ENCODE measurements around the gene PTGR1. TPM values are rescaled to one million over a fixed set of nuclear protein-coding genes. Genes with fewer than 3 reads are reported as not detected.

PTGR1 gene
- 82.3 and 124 TPM in 2 replicates for total RNA-seq

GRCh38 chr9:111599092-111599954, at the start of gene PTGR1:
PTGR1 (minus strand) TSS chr9:111599647; CDS start chr9:111597422, 2,225 bp downstream.
- H3K4me3 ChIP-seq (ENCODE audit: low read depth, low read length), result peak within 1 kb of the TSS; percentile 84
- DNase-seq (ENCODE audit: low read depth), result peak; percentile 43
- TF ChIP-seq CTCF (conservative IDR thresholded peaks at IDR 0.05; ENCODE audit: low read depth, low read length), result no peak

GRCh38 chr9:111649016-111649415, 49.6 kb upstream of the PTGR1 start:
- no peak for TF ChIP-seq CTCF (conservative IDR thresholded peaks at IDR 0.05; ENCODE audit: low read depth, low read length)
- no peak for DNase-seq (ENCODE audit: low read depth)
- H3K4me3 ChIP-seq (ENCODE audit: low read depth, low read length), result no peak overlapping the region

GRCh38 chr9:111648066-111648465, 48.6 kb upstream of the PTGR1 start:
- TF ChIP-seq CTCF (conservative IDR thresholded peaks at IDR 0.05; ENCODE audit: low read depth, low read length), result no peak
- no peak overlapping the region for H3K4me3 ChIP-seq (ENCODE audit: low read depth, low read length)
- DNase-seq (ENCODE audit: low read depth), result no peak

GRCh38 chr9:111646417-111646816, 47.0 kb upstream of the PTGR1 start:
- H3K4me3 ChIP-seq (ENCODE audit: low read depth, low read length), result no peak overlapping the region
- TF ChIP-seq CTCF (conservative IDR thresholded peaks at IDR 0.05; ENCODE audit: low read depth, low read length), result no peak
- no peak for DNase-seq (ENCODE audit: low read depth)

GRCh38 chr9:111645806-111646205, 46.4 kb upstream of the PTGR1 start:
- TF ChIP-seq CTCF (conservative IDR thresholded peaks at IDR 0.05; ENCODE audit: low read depth, low read length), result no peak
- no peak overlapping the region for H3K4me3 ChIP-seq (ENCODE audit: low read depth, low read length)
- no peak for DNase-seq (ENCODE audit: low read depth)

GRCh38 chr9:111644195-111644772, 44.8 kb upstream of the PTGR1 start:
- TF ChIP-seq CTCF (conservative IDR thresholded peaks at IDR 0.05; ENCODE audit: low read depth, low read length), result no peak
- DNase-seq (ENCODE audit: low read depth), result no peak
- no peak overlapping the region for H3K4me3 ChIP-seq (ENCODE audit: low read depth, low read length)

Data from epithelial cell of proximal tubule (primary cell).